GM18907 (cell line): Measurements from ENCODE around the gene PDE8B.

Experiments used
- ATAC-seq: cut with Tn5 transposase; IDR thresholded peaks from one replicate; pipeline ENCODE4 v1.9.1; 2021; ENCODE audit warnings: mild to moderate bottlenecking, moderate library complexity; ENCODE audit not compliant: unreplicated experiment

Gene PDE8B

GRCh38 chr5:77282337-77283027 is 72.0 kb downstream of the PDE8B start:
- no peak for ATAC-seq

GRCh38 chr5:77285251-77285841 is 74.9 kb downstream of the PDE8B start:
- no peak for ATAC-seq

DNA sequence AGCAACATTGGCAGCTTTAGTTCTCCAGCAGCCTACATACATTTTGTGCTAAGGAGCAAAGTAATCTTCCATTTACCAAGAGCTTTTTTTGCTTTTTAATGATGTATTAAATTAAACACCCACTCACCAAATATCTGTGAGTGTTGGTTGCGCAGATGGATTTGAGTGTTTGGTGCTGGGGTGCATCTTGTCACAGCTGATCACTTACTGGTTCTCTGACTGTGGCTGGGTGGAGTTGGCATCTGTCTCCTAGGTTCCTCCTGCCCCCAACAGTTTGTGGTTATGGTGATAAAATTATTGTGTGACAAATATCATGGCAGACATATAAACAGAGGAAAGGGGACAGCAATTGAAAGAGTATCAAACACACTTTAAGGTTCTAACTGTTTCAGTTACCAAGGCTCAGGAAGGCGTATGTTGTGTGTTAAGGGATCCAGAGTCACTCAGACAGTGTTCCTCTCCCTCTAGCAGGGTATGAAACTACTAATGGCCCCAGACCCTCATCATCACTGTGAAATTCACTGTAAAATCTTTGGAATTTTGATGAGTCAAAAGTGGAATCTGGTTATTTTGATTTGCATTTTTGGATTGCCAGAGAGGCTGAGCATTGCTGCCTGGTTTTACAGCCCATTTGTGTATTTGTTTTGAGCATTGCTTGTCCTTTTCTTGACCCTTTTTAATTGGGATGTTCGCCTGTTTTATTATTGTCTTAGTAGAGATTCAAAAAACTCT is 81.7 kb downstream of the PDE8B start:
- ATAC-seq, result no peak

GRCh38 chr5:77294185-77294584 is 83.7 kb downstream of the PDE8B start:
- no peak for ATAC-seq

DNA sequence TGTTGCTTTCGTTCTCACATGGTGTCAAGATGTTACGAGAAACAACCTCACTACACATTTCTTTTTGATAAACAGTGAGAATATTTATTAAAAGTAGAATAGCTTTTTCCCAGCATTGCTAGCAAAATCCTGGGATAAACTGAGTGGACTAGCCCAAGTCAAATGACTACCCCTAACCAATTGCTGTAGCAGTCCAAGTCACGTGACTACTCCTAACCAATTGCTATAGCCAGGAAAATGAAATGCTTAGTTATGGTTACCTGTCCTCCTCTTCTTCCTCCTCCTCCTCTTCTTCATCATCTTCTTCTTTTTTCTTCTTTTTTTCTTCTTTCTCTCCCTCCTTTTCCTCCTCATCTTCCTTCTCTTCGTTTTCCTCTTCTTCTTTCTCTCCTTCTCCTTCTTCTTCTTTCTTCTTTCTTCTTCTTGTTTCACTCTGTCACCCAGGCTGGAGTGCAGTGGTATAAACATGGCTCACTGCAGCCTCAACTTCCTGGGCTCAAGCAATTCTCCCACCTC is 85.4 kb downstream of the PDE8B start:
- no peak for ATAC-seq

- no peak for ATAC-seq
These were observed 87.7 kb downstream of the PDE8B start for GRCh38 chr5:77298146-77298545.

GRCh38 chr5:77300451-77300850 is 90.0 kb downstream of the PDE8B start:
- ATAC-seq, result no peak

DNA sequence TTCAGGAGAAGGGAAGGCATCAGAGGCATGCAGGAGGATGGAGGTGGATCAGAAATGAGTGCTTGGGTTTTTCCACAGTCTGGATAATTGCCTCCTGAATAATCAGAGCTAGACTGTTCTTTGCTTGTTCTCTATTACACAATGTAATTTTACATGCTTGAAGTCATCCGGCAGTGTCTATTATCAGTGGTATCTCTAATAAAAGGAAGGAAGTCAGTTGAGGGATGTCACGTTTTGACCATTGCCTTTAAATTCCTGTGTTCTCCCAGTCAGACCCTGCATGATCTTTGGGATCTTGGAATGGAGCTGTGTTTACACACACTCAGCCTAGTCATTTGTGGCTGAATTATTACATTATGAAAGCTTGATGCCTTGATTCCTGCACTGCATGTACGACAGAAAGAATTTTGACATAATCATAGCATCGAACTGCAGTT is 91.0 kb downstream of the PDE8B start:
- no peak for ATAC-seq

DNA sequence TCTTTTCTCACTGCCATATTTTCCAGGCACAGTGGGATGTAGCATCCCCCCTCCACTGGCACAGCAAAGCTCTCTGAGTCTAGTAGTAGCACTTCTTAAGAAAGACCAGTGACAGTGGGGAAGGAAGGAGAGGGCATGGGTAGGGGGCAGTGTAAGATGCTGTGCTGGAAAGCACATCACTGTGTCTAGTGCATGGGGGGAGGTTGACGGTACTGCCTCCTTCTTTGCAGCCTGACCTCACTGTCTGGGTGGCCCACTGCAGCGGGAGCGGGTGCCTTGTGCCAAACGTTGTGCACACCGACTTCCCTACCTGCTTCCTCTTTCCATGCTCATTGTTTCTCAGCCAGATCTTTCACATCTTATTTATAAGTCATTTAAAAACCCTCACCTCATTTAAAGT is 91.8 kb downstream of the PDE8B start:
- no peak for ATAC-seq

DNA sequence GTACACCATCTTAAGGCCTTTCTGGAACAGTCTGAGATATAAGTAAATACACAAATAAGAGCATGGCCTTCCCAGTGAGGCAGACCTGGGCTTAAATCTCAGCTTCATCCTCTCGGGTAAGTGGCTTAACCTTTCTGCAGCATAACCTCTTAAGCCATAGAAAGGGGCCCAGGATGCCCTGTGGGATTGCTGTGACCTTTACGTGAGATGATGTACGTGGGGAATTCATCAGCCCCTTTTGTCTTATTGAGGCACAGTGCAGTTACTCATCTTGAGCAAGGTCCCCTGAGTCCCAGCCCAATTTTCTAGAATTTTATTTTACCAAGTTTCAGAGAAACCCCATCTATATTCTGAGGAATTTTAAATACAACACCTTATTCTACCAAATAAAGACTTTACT is 92.2 kb downstream of the PDE8B start:
- no peak for ATAC-seq

DNA sequence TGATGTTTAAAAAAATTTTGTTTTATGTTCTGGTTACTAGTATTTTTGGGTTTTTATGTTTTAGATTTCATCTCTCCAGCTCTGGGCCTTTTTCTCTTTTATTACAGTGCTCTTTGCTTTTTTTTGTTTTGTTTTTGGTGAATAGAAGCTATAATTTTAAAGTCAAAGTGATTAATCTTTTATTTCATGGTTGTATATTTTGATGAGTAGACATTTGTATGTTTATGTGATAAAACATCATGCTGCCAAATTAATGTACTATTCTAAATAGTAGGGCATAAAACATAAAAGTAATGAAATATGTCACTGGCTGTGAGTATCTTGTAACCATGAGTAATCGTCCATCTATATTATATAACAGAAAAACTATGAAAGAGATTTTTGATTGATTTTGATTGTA is 93.9 kb downstream of the PDE8B start:
- ATAC-seq, result no peak

DNA sequence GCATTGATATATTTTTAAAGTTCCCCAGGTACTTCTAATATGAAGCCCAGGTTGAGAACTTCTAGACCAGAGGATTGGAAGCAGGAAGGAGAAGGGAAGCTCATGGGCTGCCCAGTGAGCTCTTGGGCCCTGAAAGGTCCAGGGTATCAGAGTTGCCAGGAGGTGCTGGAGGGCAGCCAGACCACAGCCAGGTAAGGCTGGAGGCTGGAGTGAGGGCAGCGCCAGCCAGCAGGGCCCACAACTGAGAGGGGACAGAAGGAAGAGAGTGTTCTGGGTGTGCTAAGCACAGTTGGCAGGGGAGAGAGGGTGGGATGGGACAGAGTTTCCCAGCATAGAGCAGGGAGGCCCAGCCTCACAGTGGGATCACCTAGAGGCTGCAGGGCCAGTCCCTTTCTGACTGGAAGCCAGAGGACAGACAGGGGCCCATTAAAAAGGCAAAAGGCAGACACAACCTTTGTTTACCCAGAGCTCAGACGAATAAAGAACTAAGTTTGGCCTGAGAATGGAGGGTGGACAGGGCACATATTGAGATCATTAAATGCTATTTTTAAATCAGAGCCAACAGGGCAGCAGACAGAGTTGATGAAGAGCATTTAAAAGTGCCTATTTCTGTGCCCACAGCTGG is 94.9 kb downstream of the PDE8B start:
- ATAC-seq, result no peak

- ATAC-seq, result no peak
These were observed 95.5 kb downstream of the PDE8B start for GRCh38 chr5:77305956-77306355.

GRCh38 chr5:77306531-77306930 is 96.1 kb downstream of the PDE8B start:
- ATAC-seq, result no peak

- ATAC-seq, result no peak
These were observed 97.9 kb downstream of the PDE8B start for GRCh38 chr5:77308154-77308960.

DNA sequence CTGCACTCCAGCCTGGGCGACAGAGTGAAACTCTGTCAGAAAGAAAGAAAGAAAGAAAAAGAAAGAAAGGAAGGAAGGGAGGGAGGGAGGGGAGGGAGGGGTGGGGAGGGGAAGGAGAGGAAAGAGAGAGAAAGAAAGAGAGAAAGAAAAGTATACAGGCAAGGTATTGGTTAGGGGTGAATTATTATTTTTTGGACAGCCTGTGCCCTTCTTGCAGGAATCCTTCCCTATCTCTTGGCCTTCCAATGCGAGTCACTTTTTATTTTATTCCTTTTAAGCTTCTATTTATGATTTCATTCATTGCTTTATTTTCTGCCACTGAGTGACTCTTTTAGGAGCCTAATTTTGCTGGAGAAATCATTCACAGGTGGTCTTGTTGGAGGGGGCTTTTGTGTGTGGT is 98.7 kb downstream of the PDE8B start:
- no peak for ATAC-seq

GRCh38 chr5:77310494-77311213 is 100.2 kb downstream of the PDE8B start:
- no peak for ATAC-seq

DNA sequence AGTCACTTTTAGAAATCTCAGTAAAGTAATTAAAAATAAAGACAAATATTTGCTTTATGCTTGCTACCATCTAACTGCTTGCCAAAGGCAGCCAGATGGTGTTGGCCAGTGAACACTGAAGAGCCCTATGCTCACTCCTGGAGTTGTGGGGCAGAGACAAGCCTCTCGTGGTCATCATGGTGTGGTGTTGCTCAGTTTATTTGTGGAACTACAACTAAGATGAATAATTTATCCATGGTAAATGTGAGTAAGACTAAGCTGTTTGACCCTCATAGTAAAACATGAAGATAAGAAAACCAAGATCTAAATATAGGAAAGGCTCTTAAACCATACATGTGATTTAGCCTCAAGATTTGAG is 100.7 kb downstream of the PDE8B start:
- ATAC-seq, result no peak

- no peak for ATAC-seq
These were observed 101.9 kb downstream of the PDE8B start for GRCh38 chr5:77312413-77312812.
